ENCODE data around the gene RGS6. TPM values are rescaled to one million over a fixed set of nuclear protein-coding genes. Genes with fewer than 3 reads are reported as not detected.

RGS6 gene
- total and polyA plus RNA-seq, 5 donors from 2014 or later, result 0.13 to 1.5 (median 0.69) TPM

DNA sequence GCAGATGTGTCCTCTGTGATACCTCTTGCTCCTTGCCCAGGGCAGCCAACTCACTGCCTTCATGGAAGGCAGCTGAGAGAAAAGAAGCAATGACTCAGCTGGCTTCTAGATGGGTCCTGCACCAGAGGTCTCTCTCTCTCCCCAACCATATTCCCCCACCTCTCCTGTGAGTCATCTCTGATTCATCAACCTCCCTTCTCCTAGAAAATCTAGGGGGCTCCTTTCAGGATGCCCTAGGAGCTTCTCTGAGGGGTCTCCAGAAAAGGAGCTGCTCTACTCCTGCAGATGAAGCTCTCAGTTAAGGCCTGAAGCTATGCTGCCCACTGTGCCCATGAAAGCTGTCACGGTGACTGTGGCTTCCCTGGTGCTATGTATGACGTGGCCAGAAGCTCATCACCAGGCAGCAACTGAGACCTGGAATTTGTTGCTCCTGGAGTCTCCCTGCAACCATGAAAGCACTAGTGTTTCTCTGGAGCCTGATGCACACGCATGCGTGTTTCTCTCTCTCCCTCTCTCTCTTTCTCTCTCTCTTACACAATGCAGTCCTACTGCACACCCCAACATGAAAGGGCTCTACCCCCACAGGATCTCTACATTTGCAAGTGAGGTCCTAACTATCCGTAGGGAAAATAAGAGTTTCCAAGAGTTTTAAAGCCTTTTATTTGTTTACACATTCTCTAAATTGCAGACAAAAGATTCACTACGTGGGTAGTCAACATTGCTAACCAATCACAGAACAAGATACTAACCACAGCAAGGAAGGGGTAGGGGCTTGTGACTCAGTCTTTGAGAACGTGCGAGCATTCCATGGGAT, 676.4 kb downstream of the RGS6 start:
- Mint-ChIP-seq H3K9me3 (no peaks in the 10 kb centered on the region), H3K27ac (no peak overlapping the region), H3K27me3 (peaks cover 9% of the 10 kb centered on the region), H3K36me3 (no peaks in the 10 kb centered on the region), H3K4me3 (no peak overlapping the region), H3K4me1 (no peaks in the 10 kb centered on the region)
- no peaks in the 10 kb centered on the region for H3K9me3 ChIP-seq (ENCODE audit: control insufficient read depth in 2 of 2, low read length in 2 of 2)
- H3K36me3 ChIP-seq (ENCODE audit: control insufficient read depth, insufficient read depth, low read length), result no peaks in the 10 kb centered on the region
- H3K4me3 ChIP-seq (ENCODE audit: low read depth, low read length), result no peak overlapping the region
- no peaks in the 10 kb centered on the region for H3K4me1 ChIP-seq (ENCODE audit: control insufficient read depth, insufficient read depth, low read length, poor library complexity, severe bottlenecking)
- ATAC-seq (ENCODE audit: low read depth in 2 of 2) (no peak), DNase-seq (no peak)
- H3K27me3 ChIP-seq (ENCODE audit: control insufficient read depth, insufficient read depth, low read length), result no peaks in the 10 kb centered on the region
- H3K27ac ChIP-seq (ENCODE audit: insufficient read depth, low read length, poor library complexity, severe bottlenecking), result no peak overlapping the region

DNA sequence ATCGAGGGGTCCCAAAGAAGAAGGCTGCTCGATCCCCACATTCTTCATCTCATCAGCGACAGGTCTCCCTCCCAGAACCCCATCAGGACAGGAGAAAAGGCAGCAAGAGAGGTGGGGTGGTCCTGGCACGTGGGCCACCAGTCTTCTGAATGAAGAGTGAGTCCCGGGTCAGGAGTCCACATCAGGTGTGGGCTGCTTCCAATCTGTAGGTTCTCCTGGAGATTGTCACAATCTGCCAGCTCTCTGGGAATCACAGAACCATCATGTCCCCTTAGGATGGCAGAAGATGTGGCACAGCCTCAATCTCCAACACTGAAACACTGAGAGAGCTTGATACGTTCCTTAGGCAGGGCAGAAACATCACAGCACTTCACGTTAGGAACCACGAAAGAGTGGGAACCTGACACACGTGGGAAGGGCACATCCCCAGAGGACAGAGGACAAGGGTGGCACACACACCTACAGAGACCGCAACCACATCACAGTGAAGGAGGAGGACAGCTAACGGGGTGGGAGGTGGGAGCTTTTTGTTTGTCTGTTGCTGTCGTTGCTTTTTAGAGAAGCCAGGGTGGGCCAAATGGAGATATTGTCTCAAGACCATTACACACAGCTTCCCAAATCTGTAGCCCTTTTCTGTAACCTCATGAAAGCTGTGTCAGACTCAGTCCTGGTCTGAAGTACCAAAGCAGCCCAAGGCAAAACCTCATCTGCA, 677.1 kb downstream of the RGS6 start:
- H3K27me3 Mint-ChIP-seq, result peaks cover 11% of the 10 kb centered on the region
- H3K27me3 ChIP-seq (ENCODE audit: control insufficient read depth, insufficient read depth, low read length), result no peaks in the 10 kb centered on the region
- no peaks in the 10 kb centered on the region for H3K36me3 Mint-ChIP-seq
- no peak overlapping the region for H3K4me3 ChIP-seq (ENCODE audit: low read depth, low read length)
- DNase-seq (no peak), ATAC-seq (ENCODE audit: low read depth in 2 of 2) (no peak)
- H3K9me3 Mint-ChIP-seq, result no peaks in the 10 kb centered on the region
- no peak overlapping the region for H3K27ac Mint-ChIP-seq
- H3K4me1 Mint-ChIP-seq, result no peaks in the 10 kb centered on the region
- H3K27ac ChIP-seq (ENCODE audit: insufficient read depth, low read length, poor library complexity, severe bottlenecking), result no peak overlapping the region
- no peak overlapping the region for H3K4me3 Mint-ChIP-seq
- no peaks in the 10 kb centered on the region for H3K36me3 ChIP-seq (ENCODE audit: control insufficient read depth, insufficient read depth, low read length)
- H3K4me1 ChIP-seq (ENCODE audit: control insufficient read depth, insufficient read depth, low read length, poor library complexity, severe bottlenecking), result no peaks in the 10 kb centered on the region
- H3K9me3 ChIP-seq (ENCODE audit: control insufficient read depth in 2 of 2, low read length in 2 of 2), result no peaks in the 10 kb centered on the region

DNA sequence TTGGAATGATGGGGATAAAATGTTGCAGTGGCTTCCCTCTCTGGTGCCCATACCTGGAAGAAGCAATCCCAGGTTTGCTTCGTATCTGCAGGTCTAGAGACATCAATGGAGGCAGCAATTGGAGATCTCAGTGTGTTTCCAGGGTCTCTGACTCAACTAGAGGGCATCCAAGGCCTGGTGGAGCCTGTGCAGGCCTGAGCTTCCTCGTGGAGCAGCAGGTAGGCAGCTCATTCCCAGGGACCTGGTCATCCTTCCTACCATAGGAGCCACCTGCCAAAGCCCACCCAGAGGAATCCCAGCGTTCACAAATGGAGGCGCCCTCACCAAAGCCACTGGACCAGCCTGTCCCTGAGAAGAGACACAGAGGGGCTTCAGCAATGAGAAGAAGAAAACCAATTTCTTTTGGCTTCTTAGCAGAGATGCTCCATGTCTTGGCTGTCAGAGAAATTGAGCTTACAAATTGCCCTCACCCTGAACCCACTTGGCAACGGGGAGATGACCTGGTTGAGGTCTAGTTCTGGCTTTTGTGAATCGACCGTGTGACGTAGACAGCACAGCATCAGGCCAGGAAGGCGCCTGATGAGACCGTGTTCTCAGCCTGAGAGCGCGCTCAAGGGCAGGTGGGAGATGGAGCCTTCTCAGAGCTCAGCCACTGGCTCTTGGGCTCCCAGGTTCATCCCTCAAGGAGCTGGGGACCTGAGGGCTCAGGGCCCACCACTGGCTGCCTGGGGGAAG, 678.0 kb downstream of the RGS6 start:
- H3K4me1 ChIP-seq (ENCODE audit: control insufficient read depth, insufficient read depth, low read length, poor library complexity, severe bottlenecking), result no peaks in the 10 kb centered on the region
- H3K9me3 Mint-ChIP-seq, result no peaks in the 10 kb centered on the region
- H3K9me3 ChIP-seq (ENCODE audit: control insufficient read depth in 2 of 2, low read length in 2 of 2), result no peaks in the 10 kb centered on the region
- H3K4me1 Mint-ChIP-seq, result no peaks in the 10 kb centered on the region
- no peak overlapping the region for H3K4me3 ChIP-seq (ENCODE audit: low read depth, low read length)
- peak overlapping the region in 1 of 3 donors; percentile 5 for H3K27ac Mint-ChIP-seq
- no peaks in the 10 kb centered on the region for H3K27me3 ChIP-seq (ENCODE audit: control insufficient read depth, insufficient read depth, low read length)
- no peaks in the 10 kb centered on the region for H3K36me3 ChIP-seq (ENCODE audit: control insufficient read depth, insufficient read depth, low read length)
- H3K27me3 Mint-ChIP-seq, result peaks cover 12% of the 10 kb centered on the region
- no peak overlapping the region for H3K27ac ChIP-seq (ENCODE audit: insufficient read depth, low read length, poor library complexity, severe bottlenecking)
- H3K36me3 Mint-ChIP-seq, result no peaks in the 10 kb centered on the region
- no peak for ATAC-seq (ENCODE audit: low read depth in 2 of 2)
- H3K4me3 Mint-ChIP-seq, result no peak overlapping the region
- no peak for DNase-seq

- Histone ChIP-seq H3K36me3 (ENCODE audit: control insufficient read depth, insufficient read depth, low read length) (no peaks in the 10 kb centered on the region), H3K27me3 (ENCODE audit: control insufficient read depth, insufficient read depth, low read length) (no peaks in the 10 kb centered on the region), H3K4me1 (ENCODE audit: control insufficient read depth, insufficient read depth, low read length, poor library complexity, severe bottlenecking) (no peaks in the 10 kb centered on the region), H3K27ac (ENCODE audit: insufficient read depth, low read length, poor library complexity, severe bottlenecking) (no peak overlapping the region), H3K4me3 (ENCODE audit: low read depth, low read length) (no peak overlapping the region), H3K9me3 (ENCODE audit: control insufficient read depth in 2 of 2, low read length in 2 of 2) (no peaks in the 10 kb centered on the region)
- no peak for ATAC-seq (ENCODE audit: low read depth in 2 of 2)
- H3K36me3 Mint-ChIP-seq, result no peaks in the 10 kb centered on the region
- no peak overlapping the region for H3K27ac Mint-ChIP-seq
- H3K4me3 Mint-ChIP-seq, result no peak overlapping the region
- peaks cover 12% of the 10 kb centered on the region for H3K27me3 Mint-ChIP-seq
- H3K9me3 Mint-ChIP-seq, result no peaks in the 10 kb centered on the region
- no peaks in the 10 kb centered on the region for H3K4me1 Mint-ChIP-seq
- no peak for DNase-seq
Measured at GRCh38 chr14:72610831-72611200, 678.6 kb downstream of the RGS6 start.

GRCh38 chr14:72611506-72611905, 679.3 kb downstream of the RGS6 start:
- Mint-ChIP-seq H3K27ac (no peak overlapping the region), H3K27me3 (peaks cover 12% of the 10 kb centered on the region), H3K9me3 (no peaks in the 10 kb centered on the region), H3K4me1 (no peaks in the 10 kb centered on the region), H3K4me3 (no peak overlapping the region), H3K36me3 (no peaks in the 10 kb centered on the region)
- Histone ChIP-seq H3K4me1 (ENCODE audit: control insufficient read depth, insufficient read depth, low read length, poor library complexity, severe bottlenecking) (no peaks in the 10 kb centered on the region), H3K27me3 (ENCODE audit: control insufficient read depth, insufficient read depth, low read length) (no peaks in the 10 kb centered on the region), H3K4me3 (ENCODE audit: low read depth, low read length) (no peak overlapping the region), H3K9me3 (ENCODE audit: control insufficient read depth in 2 of 2, low read length in 2 of 2) (no peaks in the 10 kb centered on the region), H3K27ac (ENCODE audit: insufficient read depth, low read length, poor library complexity, severe bottlenecking) (no peak overlapping the region), H3K36me3 (ENCODE audit: control insufficient read depth, insufficient read depth, low read length) (no peaks in the 10 kb centered on the region)
- ATAC-seq (ENCODE audit: low read depth in 2 of 2) (no peak), DNase-seq (no peak)

DNA sequence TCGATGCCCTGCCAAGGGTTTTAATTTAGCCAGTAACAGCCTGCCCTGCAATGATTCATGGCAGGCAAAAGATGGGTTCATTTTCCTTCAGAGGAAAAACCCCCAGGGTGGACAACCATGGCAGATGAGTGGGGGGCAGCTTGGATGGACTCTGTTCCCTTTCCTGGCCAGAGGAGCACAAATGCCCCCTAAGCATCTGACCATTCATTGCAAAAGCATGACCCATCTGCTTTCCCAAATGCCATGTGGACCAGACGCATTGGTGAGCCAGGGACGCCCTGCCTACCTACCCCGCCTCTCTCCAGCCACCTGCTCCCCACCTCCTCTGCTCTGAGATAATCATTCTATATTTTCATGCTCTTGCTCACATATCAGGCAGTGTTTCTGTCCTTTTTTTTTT, 679.8 kb downstream of the RGS6 start:
- Histone ChIP-seq H3K4me1 (ENCODE audit: control insufficient read depth, insufficient read depth, low read length, poor library complexity, severe bottlenecking) (no peaks in the 10 kb centered on the region), H3K9me3 (ENCODE audit: control insufficient read depth in 2 of 2, low read length in 2 of 2) (no peaks in the 10 kb centered on the region), H3K27ac (ENCODE audit: insufficient read depth, low read length, poor library complexity, severe bottlenecking) (no peak overlapping the region), H3K27me3 (ENCODE audit: control insufficient read depth, insufficient read depth, low read length) (no peaks in the 10 kb centered on the region), H3K36me3 (ENCODE audit: control insufficient read depth, insufficient read depth, low read length) (no peaks in the 10 kb centered on the region), H3K4me3 (ENCODE audit: low read depth, low read length) (no peak overlapping the region)
- H3K9me3 Mint-ChIP-seq, result no peaks in the 10 kb centered on the region
- H3K4me3 Mint-ChIP-seq, result no peak overlapping the region
- H3K27me3 Mint-ChIP-seq, result peaks cover 12% of the 10 kb centered on the region
- no peak for ATAC-seq (ENCODE audit: low read depth in 2 of 2)
- H3K27ac Mint-ChIP-seq, result no peak overlapping the region
- H3K4me1 Mint-ChIP-seq, result no peaks in the 10 kb centered on the region
- no peaks in the 10 kb centered on the region for H3K36me3 Mint-ChIP-seq
- DNase-seq, result no peak

DNA sequence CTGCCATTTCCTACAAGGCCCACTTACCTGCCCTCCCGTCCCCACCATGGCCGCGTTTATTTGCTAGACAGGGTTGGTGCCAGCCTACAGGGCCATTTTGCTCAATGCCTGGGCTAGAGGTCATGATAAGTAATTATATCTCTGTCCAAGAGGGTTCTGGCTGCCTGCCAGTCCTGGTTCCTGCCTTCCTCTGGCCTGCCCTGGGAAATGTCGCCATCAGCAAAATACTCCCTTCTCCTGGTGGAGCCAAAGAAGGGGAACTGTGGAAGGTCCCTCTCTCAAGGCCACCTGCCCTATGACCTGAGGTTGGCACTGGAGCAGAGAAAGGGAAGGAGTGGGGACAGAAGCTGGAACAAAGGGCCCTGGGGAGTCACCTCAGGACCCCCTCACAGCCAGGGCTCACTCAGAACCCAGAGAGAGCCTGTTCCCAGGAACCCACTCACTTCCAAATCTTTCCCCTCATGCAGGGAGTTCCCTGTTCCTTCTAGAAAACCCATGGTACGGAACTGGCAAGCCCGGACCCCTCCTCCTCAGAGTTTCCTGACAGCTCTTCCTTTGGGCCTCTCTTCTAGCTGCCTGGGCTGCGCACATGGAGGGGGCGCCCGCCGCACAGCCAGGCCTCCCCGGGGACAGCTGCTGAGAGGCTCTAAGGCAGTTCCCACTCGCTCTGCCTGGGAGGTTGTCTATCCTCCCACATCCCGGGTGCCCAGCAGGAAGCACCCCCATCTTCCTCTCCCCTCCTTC, 681.2 kb downstream of the RGS6 start:
- H3K4me1 ChIP-seq (ENCODE audit: control insufficient read depth, insufficient read depth, low read length, poor library complexity, severe bottlenecking), result no peaks in the 10 kb centered on the region
- H3K36me3 ChIP-seq (ENCODE audit: control insufficient read depth, insufficient read depth, low read length), result no peaks in the 10 kb centered on the region
- H3K9me3 ChIP-seq (ENCODE audit: control insufficient read depth in 2 of 2, low read length in 2 of 2), result no peaks in the 10 kb centered on the region
- Mint-ChIP-seq H3K36me3 (no peaks in the 10 kb centered on the region), H3K27me3 (peaks cover 12% of the 10 kb centered on the region), H3K4me3 (no peak overlapping the region), H3K9me3 (no peaks in the 10 kb centered on the region), H3K4me1 (no peaks in the 10 kb centered on the region), H3K27ac (no peak overlapping the region)
- no peak overlapping the region for H3K4me3 ChIP-seq (ENCODE audit: low read depth, low read length)
- H3K27ac ChIP-seq (ENCODE audit: insufficient read depth, low read length, poor library complexity, severe bottlenecking), result no peak overlapping the region
- H3K27me3 ChIP-seq (ENCODE audit: control insufficient read depth, insufficient read depth, low read length), result no peaks in the 10 kb centered on the region
- no peak for ATAC-seq (ENCODE audit: low read depth in 2 of 2)
- DNase-seq, result no peak
